Measurements from ENCODE around the gene ELMO1. TPM values are rescaled to one million over a fixed set of nuclear protein-coding genes. Genes with fewer than 3 reads are reported as not detected.

ELMO1 gene
- total RNA-seq, 1 experiment from 2014 or later: 0.95 TPM

- no peak for DNase-seq (ENCODE audit: low spot score)
- in situ Hi-C loops (cut with HindIII; ENCODE audit: low sequenced_read_pairs): no loop called here
Observed at GRCh38 chr7:37417107-37417474, 31.6 kb downstream of the ELMO1 start.

- in situ Hi-C loops (cut with HindIII; ENCODE audit: low sequenced_read_pairs): no loop called here
- no peak for DNase-seq (ENCODE audit: low spot score)
Observed at GRCh38 chr7:37416378-37417106, 32.1 kb downstream of the ELMO1 start.

DNA sequence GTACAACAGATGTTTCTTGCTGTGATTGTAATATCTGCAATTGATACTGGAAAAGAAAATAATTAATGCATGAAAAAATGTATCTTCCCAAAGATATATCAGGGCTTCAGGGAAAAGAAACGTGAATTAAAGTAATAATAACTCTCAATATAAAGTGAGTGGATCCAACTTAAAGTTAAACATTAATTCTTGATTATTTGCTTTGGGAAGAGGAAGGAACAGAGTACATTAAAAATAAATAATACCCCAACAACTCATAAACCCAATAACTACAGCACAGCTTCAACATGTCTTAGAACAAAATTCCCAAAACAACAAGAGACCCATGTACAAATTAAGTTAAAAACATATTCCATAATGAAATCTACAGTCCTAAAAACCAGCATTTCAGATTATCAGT, 33.0 kb downstream of the ELMO1 start:
- in situ Hi-C loops (cut with HindIII; ENCODE audit: low sequenced_read_pairs): no loop called here
- no peak for DNase-seq (ENCODE audit: low spot score)

GRCh38 chr7:37414352-37414983, 34.2 kb downstream of the ELMO1 start:
- no peak for DNase-seq (ENCODE audit: low spot score)

DNA sequence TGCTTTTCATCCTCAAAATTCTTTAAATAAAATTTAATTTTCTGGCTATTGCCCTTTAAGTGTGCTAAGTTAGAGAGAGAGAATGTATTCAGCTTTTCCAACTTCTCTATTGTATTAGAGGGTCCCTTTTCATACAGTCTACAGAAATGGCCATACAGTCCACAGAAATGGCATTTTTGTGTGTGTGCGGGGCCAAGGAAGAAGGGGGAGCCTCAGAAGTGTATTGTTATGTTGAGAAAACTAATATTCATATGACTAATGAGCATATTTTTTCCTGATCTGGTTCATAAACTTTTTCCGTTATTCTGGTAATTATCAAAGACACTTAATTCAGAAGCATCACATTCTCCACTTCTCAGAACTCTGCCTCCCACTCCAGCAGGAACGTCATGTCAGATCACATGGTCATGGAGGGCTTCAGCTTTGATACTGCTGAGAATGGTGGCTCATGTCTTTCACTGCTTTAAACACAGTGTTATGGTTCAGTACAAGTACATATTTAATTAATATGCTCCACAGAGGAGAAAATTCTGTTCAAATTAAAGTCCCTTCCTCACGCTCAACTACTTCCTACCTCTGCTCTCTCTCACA, 37.1 kb downstream of the ELMO1 start:
- DNase-seq (ENCODE audit: low spot score): no peak
- in situ Hi-C loops (cut with HindIII; ENCODE audit: low sequenced_read_pairs): no loop called here

More at GRCh38 chr7:37414352-37414983, 34.2 kb downstream of the ELMO1 start:
- in situ Hi-C loops (cut with HindIII; ENCODE audit: low sequenced_read_pairs): no loop called here

DNA sequence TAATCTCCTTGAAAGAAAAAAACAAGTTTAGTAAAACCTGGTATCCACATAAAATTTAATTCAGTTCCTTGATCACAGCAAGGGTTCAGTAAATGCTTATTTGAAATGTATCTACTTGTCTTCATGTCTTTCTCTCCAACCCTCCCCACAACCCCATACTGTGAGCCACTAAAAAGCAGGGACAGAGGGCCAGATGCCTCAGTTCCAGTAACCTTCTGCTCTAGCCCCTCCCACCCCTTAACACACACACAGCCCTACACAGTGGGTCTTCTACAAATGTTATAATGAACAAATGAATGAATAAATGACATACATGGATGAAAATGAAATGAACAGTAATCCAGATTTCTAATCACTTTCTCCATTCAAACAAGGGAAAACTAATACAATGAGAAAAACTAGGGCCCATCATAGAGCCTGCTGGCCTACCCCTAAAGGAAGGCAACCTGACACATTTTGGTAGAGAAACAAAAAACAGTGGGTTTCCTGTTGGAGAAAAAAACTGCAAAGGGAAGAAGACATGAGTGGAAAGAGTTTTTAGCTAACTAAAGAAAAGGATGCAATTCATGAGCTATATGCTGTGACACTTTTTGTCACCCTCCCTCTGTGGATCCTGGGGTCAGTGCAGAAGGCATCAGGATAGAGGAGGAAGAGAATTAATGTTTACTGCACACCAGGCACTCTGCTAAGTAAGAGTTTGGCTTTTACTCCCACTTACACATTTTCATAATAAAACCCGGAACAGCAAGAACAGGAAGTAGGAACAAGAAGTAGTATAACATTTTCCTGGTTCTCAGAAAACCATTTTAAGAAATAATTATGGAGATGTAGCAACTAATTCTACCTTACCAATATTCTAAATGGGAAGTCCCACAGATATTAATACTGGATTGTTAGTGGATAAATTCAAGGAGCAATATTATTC, 38.1 kb downstream of the ELMO1 start:
- in situ Hi-C loops (cut with HindIII; ENCODE audit: low sequenced_read_pairs): no loop called here

GRCh38 chr7:37409461-37409860, 39.2 kb downstream of the ELMO1 start:
- no peak for DNase-seq (ENCODE audit: low spot score)
- in situ Hi-C loops (cut with HindIII; ENCODE audit: low sequenced_read_pairs): no loop called here

More for the DNA sequence above, 38.1 kb downstream of the ELMO1 start:
- no peak for DNase-seq (ENCODE audit: low spot score)

DNA sequence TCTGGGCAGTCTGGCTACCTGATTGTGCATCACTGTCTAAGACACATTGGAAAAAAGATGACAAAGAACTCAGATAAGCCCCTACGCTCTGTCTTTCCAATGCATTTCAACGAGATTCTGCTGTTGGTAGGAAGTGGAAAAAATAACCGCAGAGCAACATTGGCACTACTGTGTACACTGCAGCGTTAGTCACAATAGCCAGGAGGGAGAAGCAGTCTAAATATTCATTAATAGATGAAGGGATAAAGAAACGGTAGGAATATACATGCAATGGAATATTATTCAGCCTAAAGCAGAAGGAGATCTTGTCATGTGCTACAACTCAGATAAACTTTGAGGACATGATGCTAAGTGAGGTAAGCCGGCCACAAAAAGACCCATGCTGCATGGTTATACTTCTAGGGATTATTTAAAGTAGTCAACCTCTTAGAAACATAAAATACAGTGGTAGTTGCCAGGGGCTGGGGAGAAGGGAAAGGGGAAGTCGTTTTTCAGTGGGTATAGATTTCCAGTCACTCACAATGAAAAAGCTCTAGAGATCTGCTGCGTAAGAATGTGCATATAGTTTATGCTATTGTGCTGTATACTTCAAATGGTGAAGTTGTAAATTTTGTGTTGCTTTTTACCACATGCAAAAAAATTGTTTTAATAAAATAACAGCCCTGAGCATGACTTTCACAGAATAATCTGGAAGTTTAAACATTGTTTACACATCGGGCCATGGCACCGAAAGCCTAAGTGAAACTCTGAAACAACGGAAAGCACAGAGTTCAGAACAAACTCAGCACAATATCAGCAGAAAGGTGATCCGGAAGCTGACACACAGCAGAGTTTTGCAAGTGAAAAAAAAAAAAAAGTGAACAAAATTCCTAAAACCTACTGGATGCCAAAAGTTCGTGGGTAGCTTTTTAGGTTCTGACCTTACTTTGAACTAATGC, 40.1 kb downstream of the ELMO1 start:
- in situ Hi-C loops (cut with HindIII; ENCODE audit: low sequenced_read_pairs): no loop called here
- DNase-seq (ENCODE audit: low spot score): no peak

GRCh38 chr7:37405603-37406122, 43.0 kb downstream of the ELMO1 start:
- in situ Hi-C loops (cut with HindIII; ENCODE audit: low sequenced_read_pairs): no loop called here
- no peak for DNase-seq (ENCODE audit: low spot score)

GRCh38 chr7:37405128-37405527, 43.5 kb downstream of the ELMO1 start:
- no peak for DNase-seq (ENCODE audit: low spot score)
- in situ Hi-C loops (cut with HindIII; ENCODE audit: low sequenced_read_pairs): no loop called here

- in situ Hi-C loops (cut with HindIII; ENCODE audit: low sequenced_read_pairs): no loop called here
- DNase-seq (ENCODE audit: low spot score): no peak
Observed at GRCh38 chr7:37399876-37400421, 48.7 kb downstream of the ELMO1 start.

- DNase-seq (ENCODE audit: low spot score): no peak
- in situ Hi-C loops (cut with HindIII; ENCODE audit: low sequenced_read_pairs): no loop called here
Observed at GRCh38 chr7:37398403-37398802, 50.3 kb downstream of the ELMO1 start.

GRCh38 chr7:37395618-37396259, 52.9 kb downstream of the ELMO1 start:
- in situ Hi-C loops (cut with HindIII; ENCODE audit: low sequenced_read_pairs): no loop called here
- no peak for DNase-seq (ENCODE audit: low spot score)

- in situ Hi-C loops (cut with HindIII; ENCODE audit: low sequenced_read_pairs): no loop called here
Observed at GRCh38 chr7:37394158-37394557, 54.5 kb downstream of the ELMO1 start.

GRCh38 chr7:37393476-37393875, 55.2 kb downstream of the ELMO1 start:
- in situ Hi-C loops (cut with HindIII; ENCODE audit: low sequenced_read_pairs): no loop called here
- no peak for DNase-seq (ENCODE audit: low spot score)

More at GRCh38 chr7:37394158-37394557, 54.5 kb downstream of the ELMO1 start:
- no peak for DNase-seq (ENCODE audit: low spot score)

- no peak for DNase-seq (ENCODE audit: low spot score)
- in situ Hi-C loops (cut with HindIII; ENCODE audit: low sequenced_read_pairs): no loop called here
Observed at GRCh38 chr7:37392673-37393017, 56.0 kb downstream of the ELMO1 start.

DNA sequence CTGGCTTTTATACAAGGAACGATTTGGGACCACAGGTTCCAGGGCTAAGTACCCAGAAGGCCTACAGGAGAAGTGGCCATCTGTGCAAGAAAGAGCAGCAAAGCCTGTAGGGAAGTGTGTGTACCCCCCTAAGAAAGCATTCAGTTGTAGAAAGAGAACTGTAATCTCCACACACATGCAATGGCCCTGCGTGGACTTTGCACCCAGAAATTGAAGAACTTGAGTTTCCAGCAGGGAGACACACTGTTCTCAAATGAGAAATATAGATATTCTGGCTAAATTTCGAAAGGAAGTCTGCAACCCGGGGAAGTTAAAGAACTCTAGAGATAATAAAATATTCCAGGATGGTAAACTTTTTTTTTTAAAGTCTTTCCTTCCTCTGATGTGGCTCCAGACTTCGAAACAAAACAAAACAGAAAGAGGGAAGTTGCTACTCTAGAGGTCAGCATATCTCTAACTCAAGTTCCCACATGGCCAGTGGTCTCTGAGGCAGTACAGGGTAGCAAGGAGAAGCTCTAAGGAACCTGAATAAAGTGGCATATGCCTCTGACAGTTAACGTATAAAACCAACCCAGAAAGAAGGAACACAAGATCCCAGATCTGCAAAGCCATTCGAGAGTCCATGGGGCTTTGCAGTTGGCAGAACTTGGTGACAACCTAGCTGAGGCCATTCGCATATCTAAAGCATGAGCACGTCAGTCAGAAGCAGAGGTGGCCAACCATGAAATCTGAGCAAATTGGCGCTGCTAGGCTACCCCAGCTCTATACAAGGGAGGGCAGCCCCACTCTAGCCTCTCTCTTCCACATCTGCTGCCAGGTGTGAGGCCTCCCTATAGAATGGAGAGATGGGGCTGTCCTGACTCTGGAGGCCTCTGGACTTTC, 56.6 kb downstream of the ELMO1 start:
- no peak for DNase-seq (ENCODE audit: low spot score)
- in situ Hi-C loops (cut with HindIII; ENCODE audit: low sequenced_read_pairs): no loop called here

Measured in G401 (cell line).